Keratinocyte (primary cell): Measurements from ENCODE around the gene SP140.

ENCODE experiments used
- CTCF ChIP-seq, 3 experiments: IDR thresholded peaks in 1 of 3; conservative IDR thresholded peaks in 1 of 3; optimal IDR thresholded peaks in 1 of 3; 2 replicates in 2 of 3; 3 replicates in 1 of 3; pipeline versions ENCODE3 to v1.5.1; 2011; ENCODE audit warnings: low read length in 3 of 3, mild to moderate bottlenecking in 3 of 3, moderate library complexity in 2 of 3, control low read depth in 1 of 3, inconsistent platforms in 1 of 3; ENCODE audit not compliant: insufficient read depth in 2 of 3; ENCODE audit errors: extremely low read depth in 1 of 3
- EZH2 ChIP-seq: IDR thresholded peaks from one replicate; pipeline ENCODE4 v1.6.1; 2012; ENCODE audit warnings: inconsistent platforms, mild to moderate bottlenecking, low read length, moderate library complexity

GRCh38 chr2:230306474-230306873 is 80.9 kb downstream of the SP140 start:
- no peak for TF ChIP-seq CTCF (optimal IDR thresholded peaks at IDR 0.05 in 1 of 3, IDR thresholded peaks at IDR 0.05 in 1 of 3, conservative IDR thresholded peaks at IDR 0.05 in 1 of 3; ENCODE audit: extremely low read depth in 1 of 3, insufficient read depth in 2 of 3, low read length in 3 of 3)
- TF ChIP-seq EZH2: no peak
